Transverse colon (tissue), 4 donors: Measurements from ENCODE around the gene DCST2.

Experiments used
- CTCF ChIP-seq, 5 experiments: fragments of 200-600 bp in 3 of 5; fragments of 450-650 bp in 2 of 5; sonication (generic) in 3 of 5; IDR thresholded peaks; 1 replicate in 2 of 5; 2 replicates in 3 of 5; pipeline ENCODE4 v1.5.1; 2016 to 2017; ENCODE audit warnings: antibody characterized with exemption in 5 of 5, inconsistent platforms in 3 of 5, mild to moderate bottlenecking in 2 of 5, moderate library complexity in 1 of 5
- EP300 ChIP-seq: sonication (generic); formaldehyde crosslinking; IDR thresholded peaks from one replicate; pipeline ENCODE4 v1.6.1; 2017; ENCODE audit warnings: antibody characterized with exemption, low read depth
- POLR2AphosphoS5 ChIP-seq, 3 donors: sonication (generic); formaldehyde crosslinking; IDR thresholded peaks; one replicate each; pipeline ENCODE4 v1.6.1; 2016; ENCODE audit warnings: antibody characterized with exemption in 3 of 3

GRCh38 chr1:155026154-155026553, 7.4 kb downstream of the DCST2 start:
- no peak for TF ChIP-seq CTCF (IDR thresholded peaks at IDR 0.05)
- no peak for TF ChIP-seq EP300
- TF ChIP-seq POLR2AphosphoS5 (IDR thresholded peaks at IDR 0.05): no peak
